Fibroblast of mammary gland (primary cell): ENCODE measurements around the gene BCL2L1.
"Not testable (repeated sequence)": the region's sequence is repeated elsewhere in the genome, so short reads cannot be mapped to it uniquely, and the experiment has no call there.

Source experiments
- DNase-seq: peaks from one replicate; pipeline ENCODE4 v3.0.0-alpha.2; 2010; ENCODE audit warnings: low read depth
- H3K4me3 ChIP-seq: 2 replicates; pipeline ENCODE4 v1.5.1; 2011; ENCODE audit warnings: low read depth, mild to moderate bottlenecking, low read length, moderate library complexity; ENCODE audit not compliant: control insufficient read depth
- CTCF ChIP-seq: conservative IDR thresholded peaks from 2 replicates; pipeline ENCODE4 v1.5.1; 2011; ENCODE audit warnings: low read depth, low read length, inconsistent platforms; ENCODE audit not compliant: control insufficient read depth, insufficient read depth

Gene BCL2L1

DNA sequence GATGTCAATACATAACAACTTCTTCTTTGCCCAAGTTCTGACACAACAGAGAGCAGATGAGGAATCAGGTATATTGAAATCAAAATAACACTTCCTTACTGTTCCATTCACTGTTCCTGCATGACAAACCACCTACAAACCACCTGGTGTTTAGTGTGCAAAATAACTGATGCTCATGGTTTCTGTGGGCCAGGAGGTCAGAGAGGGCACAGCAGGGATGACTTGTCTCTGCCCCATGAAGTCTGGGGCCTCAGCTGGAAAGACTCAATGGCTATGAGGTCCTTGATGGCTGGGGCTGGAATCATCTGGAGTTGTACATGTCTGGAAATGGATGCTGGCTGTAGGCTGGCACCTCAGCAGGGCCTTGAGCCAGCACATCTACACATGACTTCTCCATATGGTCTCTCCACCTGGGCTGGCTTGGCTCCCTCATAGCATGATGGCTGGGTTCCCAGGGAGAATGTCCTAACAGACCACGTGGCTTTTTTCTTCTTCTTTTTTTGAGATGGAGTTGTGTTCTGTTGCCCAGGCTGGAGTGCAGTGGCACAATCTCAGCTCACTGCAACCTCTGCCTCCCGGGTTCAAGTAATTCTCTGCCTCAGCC is 92.4 kb downstream of the BCL2L1 start:
- no peak for TF ChIP-seq CTCF
- DNase-seq: peak; percentile 35
- H3K4me3 ChIP-seq: no peak overlapping the region

DNA sequence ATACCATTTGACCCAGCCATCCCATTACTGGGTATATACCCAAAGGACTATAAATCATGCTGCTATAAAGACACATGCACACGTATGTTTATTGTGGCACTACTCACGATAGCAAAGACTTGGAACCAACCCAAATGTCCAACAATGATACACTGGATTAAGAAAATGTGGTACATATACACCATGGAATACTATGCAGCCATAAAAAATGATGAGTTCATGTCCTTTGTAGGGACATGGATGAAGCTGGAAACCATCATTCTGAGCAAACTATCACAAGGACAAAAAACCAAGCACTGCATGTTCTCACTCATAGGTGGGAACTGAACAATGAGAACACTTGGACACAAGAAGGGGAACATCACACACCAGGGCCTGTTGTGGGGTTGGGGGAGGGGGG is 94.6 kb downstream of the BCL2L1 start:
- H3K4me3 ChIP-seq, DNase-seq: not testable (repeated sequence)

GRCh38 chr20:31626534-31626933 is 96.1 kb downstream of the BCL2L1 start:
- not testable (repeated sequence) for H3K4me3 ChIP-seq, DNase-seq

GRCh38 chr20:31623123-31623505 is 99.6 kb downstream of the BCL2L1 start:
- not testable (repeated sequence) for DNase-seq

DNA sequence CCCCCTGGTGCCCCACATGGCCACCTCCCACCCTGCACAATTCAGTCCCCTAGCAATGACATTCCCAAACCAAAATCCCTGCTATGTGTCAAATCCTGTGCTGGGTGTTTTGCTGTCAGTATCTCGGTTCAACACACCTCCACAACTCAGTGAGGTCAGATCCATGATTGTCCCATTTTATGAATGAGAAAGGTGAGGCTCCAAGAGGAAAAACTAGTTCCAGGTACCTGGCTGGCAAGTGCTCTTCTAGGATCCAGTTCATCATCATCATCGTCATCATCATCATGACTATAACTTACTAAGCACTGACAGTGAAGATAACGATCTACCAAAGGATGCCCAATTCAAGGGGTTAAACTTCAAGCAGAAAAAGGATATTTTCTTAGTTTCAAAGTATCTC is 102.4 kb downstream of the BCL2L1 start:
- DNase-seq: no peak
- H3K4me3 ChIP-seq: no peak overlapping the region
- no peak for TF ChIP-seq CTCF

More at GRCh38 chr20:31623123-31623505, 99.6 kb downstream of the BCL2L1 start:
- not testable (repeated sequence) for H3K4me3 ChIP-seq

- TF ChIP-seq CTCF: no peak
- no peak overlapping the region for H3K4me3 ChIP-seq
- DNase-seq: no peak
These were observed 105.1 kb downstream of the BCL2L1 start for GRCh38 chr20:31617432-31618104.

DNA sequence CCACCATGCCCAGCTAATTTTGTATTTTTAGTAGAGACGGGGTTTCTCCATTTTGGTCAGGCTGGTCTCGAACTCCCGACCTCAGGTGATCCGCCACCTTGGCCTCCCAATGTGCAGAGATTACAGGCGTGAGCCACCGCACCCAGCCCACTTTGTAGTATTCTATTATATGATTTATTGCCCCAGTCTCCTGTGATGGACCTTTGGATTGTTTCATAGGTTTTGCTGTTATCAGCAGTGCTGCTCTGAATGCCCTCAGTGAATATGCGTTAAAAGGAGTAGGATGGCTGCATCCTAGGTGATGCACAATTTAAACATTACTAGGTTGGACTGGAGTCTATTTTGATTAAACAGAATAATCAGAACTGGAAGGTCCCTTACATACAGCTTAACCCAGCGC is 107.3 kb downstream of the BCL2L1 start:
- no peak for DNase-seq
- H3K4me3 ChIP-seq: no peak overlapping the region
- TF ChIP-seq CTCF: no peak
